Endothelial cell of umbilical vein (primary cell): ENCODE data around the gene SLC25A5. TPM values are rescaled to one million over a fixed set of nuclear protein-coding genes. Genes with fewer than 3 reads are reported as not detected.

Experiments used
- BruUV-seq: library from RNA; stranded (reverse); fragments of 400-500 nt; replicated peaks from 2 replicates; lab custom pipeline; 2021; lab: Mats Ljungman, UMichigan
- CTCF ChIA-PET: fragments of 300-600, 350-600 bp; sonication (Branson Sonifier 250); formaldehyde crosslinking; loops from one replicate; lab custom pipeline; 2021; ENCODE audit warnings: antibody characterized with exemption, inconsistent platforms; lab: Charles Lee
- POLR2A ChIA-PET: fragments of 300-600, 350-600 bp; sonication (Branson Sonifier 250); formaldehyde crosslinking; loops from one replicate; lab custom pipeline; 2021; ENCODE audit warnings: antibody characterized with exemption, inconsistent platforms; lab: Charles Lee
- DNase-seq: peaks from one replicate; pipeline ENCODE4 v3.0.0-alpha.2; 2011; ENCODE audit warnings: low read depth, low spot score
- FAIRE-seq: peaks from 2 replicates; lab custom pipeline; 2011; peaks lifted over from hg19 to GRCh38; lab: Jason Lieb, UNC
- H2AFZ ChIP-seq: 2 replicates; pipeline ENCODE4 v1.6.0; 2012; ENCODE audit warnings: low read depth, low read length, control low read depth, inconsistent platforms
- H3K27ac ChIP-seq: 2 replicates; pipeline ENCODE4 v1.5.1; 2011; ENCODE audit warnings: low read depth, mild to moderate bottlenecking, control low read depth, low read length, moderate library complexity; ENCODE audit not compliant: insufficient read depth
- H3K27me3 ChIP-seq, 2 experiments: 2 replicates each; pipeline versions ENCODE4 v1.6.0 to v1.6.1; 2011; ENCODE audit warnings: low read length in 2 of 2, mixed read lengths in 1 of 2; ENCODE audit not compliant: control insufficient read depth in 2 of 2, insufficient read depth in 2 of 2
- H3K36me3 ChIP-seq, 2 experiments: 2 replicates in 1 of 2; 3 replicates in 1 of 2; pipeline ENCODE4 v1.5.1; 2011; ENCODE audit warnings: low read length in 2 of 2, mild to moderate bottlenecking in 1 of 2, moderate library complexity in 1 of 2; ENCODE audit not compliant: control insufficient read depth in 2 of 2, insufficient read depth in 2 of 2; ENCODE audit errors: extremely low read depth in 1 of 2
- H3K4me1 ChIP-seq: 3 replicates; pipeline ENCODE4 v1.5.1; 2011; ENCODE audit warnings: mild to moderate bottlenecking, low read length; ENCODE audit not compliant: control insufficient read depth, insufficient read depth; ENCODE audit errors: extremely low read depth
- H3K4me2 ChIP-seq: 2 replicates; pipeline ENCODE4 v1.6.1; 2011; ENCODE audit warnings: low read length, control low read depth, mixed read lengths; ENCODE audit not compliant: insufficient read depth
- H3K4me3 ChIP-seq, 3 experiments: fragments of 200-600 bp in 1 of 3; sonication (generic), shearing (Covaris generic) in 1 of 3; replicated peaks in 1 of 3; 2 replicates each; pipeline ENCODE4 v1.5.1; 2011 to 2016; ENCODE audit warnings: control low read depth in 3 of 3, low read length in 3 of 3, mild to moderate bottlenecking in 2 of 3, inconsistent platforms in 1 of 3, low read depth in 1 of 3, moderate library complexity in 1 of 3; ENCODE audit not compliant: insufficient read depth in 1 of 3
- H3K79me2 ChIP-seq: 2 replicates; pipeline ENCODE4 v1.6.0; 2012; ENCODE audit warnings: low read length, inconsistent platforms; ENCODE audit not compliant: control insufficient read depth, insufficient read depth
- H3K9ac ChIP-seq: replicated peaks from 2 replicates; pipeline ENCODE3; 2011; ENCODE audit warnings: low read length, control low read depth; ENCODE audit not compliant: insufficient read depth; ENCODE audit errors: extremely low read depth
- H3K9me1 ChIP-seq: replicated peaks from 3 replicates; pipeline ENCODE4 v1.6.0; 2011; ENCODE audit warnings: mild to moderate bottlenecking, low read length; ENCODE audit not compliant: control insufficient read depth, insufficient read depth; ENCODE audit errors: extremely low read depth
- H3K9me3 ChIP-seq: replicated peaks from 2 replicates; pipeline ENCODE4 v1.5.1; 2012; ENCODE audit warnings: low read length, inconsistent platforms; ENCODE audit not compliant: control insufficient read depth, insufficient read depth
- H4K20me1 ChIP-seq: replicated peaks from 2 replicates; pipeline ENCODE3; 2011; ENCODE audit warnings: mild to moderate bottlenecking, low read length; ENCODE audit not compliant: control insufficient read depth, insufficient read depth; ENCODE audit errors: extremely low read depth
- CTCF ChIP-seq, 2 donors: IDR thresholded peaks; 1 replicate in 1 of 2; 2 replicates in 1 of 2; pipeline ENCODE4 v1.5.1; 2011; ENCODE audit warnings: low read length in 2 of 2, mild to moderate bottlenecking in 2 of 2, moderate library complexity in 2 of 2, control low read depth in 1 of 2, inconsistent platforms in 1 of 2, low read depth in 1 of 2; ENCODE audit not compliant: insufficient read depth in 1 of 2; ENCODE audit errors: extremely low read depth in 1 of 2
- EZH2 ChIP-seq: IDR thresholded peaks from 2 replicates; pipeline ENCODE4 v1.6.1; 2012; ENCODE audit warnings: borderline replicate concordance, low read depth, mild to moderate bottlenecking, moderate library complexity, low read length, inconsistent platforms; ENCODE audit not compliant: severe bottlenecking
- FOS ChIP-seq: IDR thresholded peaks from 2 replicates; pipeline ENCODE4 v1.6.1; 2011; ENCODE audit warnings: mild to moderate bottlenecking, low read length, moderate library complexity, borderline replicate concordance; ENCODE audit not compliant: insufficient read depth
- GATA2 ChIP-seq: IDR thresholded peaks from 2 replicates; pipeline ENCODE4 v1.7.0; 2011; ENCODE audit warnings: low read depth, mild to moderate bottlenecking, moderate library complexity, mixed read lengths, low read length; ENCODE audit not compliant: insufficient read length, insufficient read depth
- JUN ChIP-seq: IDR thresholded peaks from 2 replicates; pipeline ENCODE4 v1.6.1; 2011; ENCODE audit warnings: borderline replicate concordance, low read depth; ENCODE audit not compliant: insufficient read length, insufficient read depth
- MAX ChIP-seq: IDR thresholded peaks from 2 replicates; pipeline ENCODE4 v1.6.1; 2011; ENCODE audit not compliant: insufficient read depth, insufficient read length
- MYC ChIP-seq: IDR thresholded peaks from one replicate; pipeline ENCODE4 v1.6.1; 2011; ENCODE audit warnings: mild to moderate bottlenecking, low read depth, low read length
- POLR2A ChIP-seq: IDR thresholded peaks from 2 replicates; pipeline ENCODE4 v1.6.1; 2012; ENCODE audit warnings: low read depth, mild to moderate bottlenecking, control low read depth, low read length
- POLR2AphosphoS5 ChIP-seq: IDR thresholded peaks from 2 replicates; pipeline ENCODE4 v1.6.1; 2012; ENCODE audit warnings: low read depth, mild to moderate bottlenecking, control low read depth, low read length, moderate library complexity; ENCODE audit not compliant: insufficient read depth
- dilution Hi-C: fragments of 300-500 bp; cut with MboI; formaldehyde crosslinking; loops from one replicate; pipeline ENCODE4 v1.15.0; 2019; ENCODE audit warnings: low sequenced_read_pairs; ENCODE audit not compliant: extremely low pct_ligation_motif_present
- intact Hi-C: fragments of 100-400 bp; cut with micrococcal nuclease; formaldehyde crosslinking; loops from one replicate; pipeline ENCODE4 v1.10.0; 2022
- polyA plus RNA-seq, 4 experiments: library from polyadenylated mRNA; depleted of rRNA in 3 of 4; stranded (reverse) in 3 of 4; unstranded in 1 of 4; fragments of >200 nt; gene quantifications; 2 replicates each; pipeline versions ENCODE4 v1.2.1 to v1.2.3, GENCODE V29; 2011 to 2012; ENCODE audit warnings: missing spikeins in 1 of 4
- total RNA-seq: library from RNA; stranded (reverse); gene quantifications from 2 replicates; pipeline ENCODE4 v1.2.3, GENCODE V29; 2021

Gene SLC25A5
- total and polyA plus RNA-seq, 2 donors (not counting 3 experiments of a cell fraction or from before 2014, with no cell fraction given): 379 to 651 TPM

GRCh38 chrX:119459181-119459580, 9.1 kb upstream of the SLC25A5 start:
- Histone ChIP-seq H3K36me3 (no peaks in the 10 kb centered on the region), H2AFZ (no peak overlapping the region), H4K20me1 (no peaks in the 10 kb centered on the region), H3K9me3 (no peaks in the 10 kb centered on the region), H3K9me1 (no peaks in the 10 kb centered on the region), H3K4me3 (no peak overlapping the region), H3K79me2 (no peaks in the 10 kb centered on the region), H3K9ac (no peak overlapping the region), H3K27me3 (no peaks in the 10 kb centered on the region), H3K4me2 (no peak overlapping the region), H3K4me1 (no peaks in the 10 kb centered on the region), H3K27ac (no peak overlapping the region)
- FAIRE-seq (no peak), DNase-seq (no peak)
- CTCF ChIA-PET: interaction anchor here (0.9 kb wide), 1 partner anchor 53 kb away, joined by 4 read pairs; no protein-coding TSS in a partner anchor
- TF ChIP-seq GATA2 (no peak), MYC (no peak), EZH2 (no peak), CTCF (IDR thresholded peaks at IDR 0.05; ENCODE audit: extremely low read depth in 1 of 2, insufficient read depth in 1 of 2, low read depth in 1 of 2, low read length in 2 of 2) (no peak), MAX (no peak), JUN (no peak), POLR2AphosphoS5 (no peak), FOS (no peak), POLR2A (no peak)
- dilution Hi-C loops (no loop called here), intact Hi-C loops (no loop called here)
- no TSS peak for BruUV-seq
- POLR2A ChIA-PET: interaction anchor here (0.7 kb wide), 1 partner anchor 35 kb away, joined by 3 read pairs; no protein-coding TSS in a partner anchor
